HG03135 (cell line): Measurements from ENCODE around the gene AHCY.
"Not testable (repeated sequence)": the region's sequence is repeated elsewhere in the genome, so short reads cannot be mapped to it uniquely, and the experiment has no call there.

Experiments
- ATAC-seq: cut with Tn5 transposase; IDR thresholded peaks from one replicate; pipeline ENCODE4 v1.9.1; 2021; ENCODE audit warnings: mild to moderate bottlenecking, moderate library complexity; ENCODE audit not compliant: unreplicated experiment

AHCY gene

GRCh38 chr20:34262488-34263288, 40.5 kb downstream of the AHCY start:
- ATAC-seq, result no peak

GRCh38 chr20:34260208-34260942, 42.8 kb downstream of the AHCY start:
- ATAC-seq, result no peak

- ATAC-seq, result no peak
Observed at GRCh38 chr20:34256629-34257124, 46.5 kb downstream of the AHCY start.

- no peak for ATAC-seq
Observed at GRCh38 chr20:34254979-34255378, 48.2 kb downstream of the AHCY start.

- not testable (repeated sequence) for ATAC-seq
Observed at GRCh38 chr20:34252431-34253086, 50.6 kb downstream of the AHCY start.

GRCh38 chr20:34251619-34252018, 51.5 kb downstream of the AHCY start:
- no peak for ATAC-seq

- ATAC-seq, result no peak
Observed at GRCh38 chr20:34250005-34250404, 53.1 kb downstream of the AHCY start.

- no peak for ATAC-seq
Observed at GRCh38 chr20:34249291-34249690, 53.9 kb downstream of the AHCY start.

- ATAC-seq, result no peak
Observed at GRCh38 chr20:34246126-34246626, 57.0 kb downstream of the AHCY start.

GRCh38 chr20:34243377-34243776, 59.8 kb downstream of the AHCY start:
- no peak for ATAC-seq

- ATAC-seq, result no peak
Observed at GRCh38 chr20:34242879-34243278, 60.3 kb downstream of the AHCY start.

- ATAC-seq, result not testable (repeated sequence)
Observed at GRCh38 chr20:34242015-34242414, 61.1 kb downstream of the AHCY start.

- no peak for ATAC-seq
Observed at GRCh38 chr20:34240693-34241615, 62.2 kb downstream of the AHCY start, which contains the start of gene ASIP. ASIP (plus strand) TSS chr20:34241423; CDS start chr20:34260375, 18,952 bp downstream.

GRCh38 chr20:34240121-34240520, 63.0 kb downstream of the AHCY start:
- ATAC-seq, result no peak

- ATAC-seq, result no peak
Observed at GRCh38 chr20:34237942-34238341, 65.2 kb downstream of the AHCY start.

- no peak for ATAC-seq
Observed at GRCh38 chr20:34235875-34236274, 67.3 kb downstream of the AHCY start.

- ATAC-seq, result no peak
Observed at GRCh38 chr20:34233687-34234086, 69.5 kb downstream of the AHCY start.

- no peak for ATAC-seq
Observed at GRCh38 chr20:34232494-34233087, 70.6 kb downstream of the AHCY start.

GRCh38 chr20:34231634-34232033, 71.5 kb downstream of the AHCY start:
- ATAC-seq, result no peak
